Esophagus (tissue), 2 donors: ENCODE measurements around the gene HYAL2. TPM values are rescaled to one million over a fixed set of nuclear protein-coding genes. Genes with fewer than 3 reads are reported as not detected.

Experiments
- H3K27ac ChIP-seq, 2 donors: one replicate each; pipeline ENCODE4 v1.5.1; 2013; ENCODE audit warnings: low read depth in 2 of 2, mild to moderate bottlenecking in 2 of 2, inconsistent platforms in 1 of 2, low read length in 1 of 2, moderate library complexity in 1 of 2
- H3K27me3 ChIP-seq, 2 donors: one replicate each; pipeline ENCODE4 v1.6.1; 2013; ENCODE audit warnings: low read length in 2 of 2, control low read depth in 1 of 2, mild to moderate bottlenecking in 1 of 2; ENCODE audit not compliant: insufficient read depth in 2 of 2, control insufficient read depth in 1 of 2
- H3K36me3 ChIP-seq, 2 donors: one replicate each; pipeline ENCODE4 v1.6.1; 2013; ENCODE audit warnings: low read length in 1 of 2; ENCODE audit not compliant: control insufficient read depth in 2 of 2, insufficient read depth in 2 of 2
- H3K4me1 ChIP-seq, 2 donors: one replicate each; pipeline ENCODE4 v1.6.1; 2013; ENCODE audit warnings: low read length in 1 of 2; ENCODE audit not compliant: control insufficient read depth in 2 of 2, insufficient read depth in 2 of 2
- H3K4me3 ChIP-seq, 2 donors: one replicate each; pipeline ENCODE4 v1.5.1; 2013; ENCODE audit warnings: low read length in 2 of 2, mild to moderate bottlenecking in 2 of 2, low read depth in 1 of 2, moderate library complexity in 1 of 2
- H3K9me3 ChIP-seq, 2 donors: one replicate each; pipeline ENCODE4 v1.6.1; 2013; ENCODE audit warnings: mild to moderate bottlenecking in 2 of 2, low read depth in 1 of 2, low read length in 1 of 2, moderate library complexity in 1 of 2; ENCODE audit not compliant: control insufficient read depth in 2 of 2, insufficient read depth in 1 of 2
- WGBS, 2 donors: extraction: QIAGEN DNeasy Blood & Tissue Kit; methylation state at CpG; one replicate each; pipeline ENCODE4 v1.1.7; 2013; 5-methylcytosine and 5-hydroxymethylcytosine counted together
- polyA plus RNA-seq, 2 donors: library from polyadenylated mRNA; stranded (reverse); fragments of 200-250 nt; gene quantifications; one replicate each; pipeline ENCODE4 v1.2.3, GENCODE V29; 2013
- donor health status: healthy with polysubstance abuse.
- donor health status: Bipolar disorder and iron deficiency.

Gene HYAL2
- polyA plus RNA-seq, 2 donors: 25.6 to 43.1 TPM

- Histone ChIP-seq H3K27me3 (no peaks in the 10 kb centered on the region), H3K4me3 (no peak overlapping the region), H3K4me1 (peaks cover 0 to 19% of the 10 kb centered on the region in 2 donors), H3K27ac (peak overlapping the region; percentile 31 to 83), H3K9me3 (no peaks in the 10 kb centered on the region), H3K36me3 (peaks cover 0 to 9% of the 10 kb centered on the region in 2 donors)
- 41 to 50% methylated on average over 4 of the region's 4 CpGs for WGBS, 2 donors
Measured at GRCh38 chr3:50324351-50325112, 2.0 kb upstream of the HYAL2 start.

GRCh38 chr3:50323614-50324199 is 1.2 kb upstream of the HYAL2 start:
- no peaks in the 10 kb centered on the region for H3K27me3 ChIP-seq
- H3K9me3 ChIP-seq: no peaks in the 10 kb centered on the region
- H3K4me1 ChIP-seq: peaks cover 0 to 25% of the 10 kb centered on the region in 2 donors
- peaks cover 0 to 12% of the 10 kb centered on the region in 2 donors for H3K36me3 ChIP-seq
- H3K27ac ChIP-seq: peak overlapping the region; percentile 53 to 83
- WGBS, 2 donors: 54 to 63% methylated on average over 5 of the region's 5 CpGs
- no peak overlapping the region for H3K4me3 ChIP-seq

- H3K4me1 ChIP-seq: peaks cover 0 to 30% of the 10 kb centered on the region in 2 donors
- H3K4me3 ChIP-seq: no peak overlapping the region
- WGBS, 2 donors: 56 to 60% methylated on average over 4 of the region's 4 CpGs
- peaks cover 0 to 17% of the 10 kb centered on the region in 2 donors for H3K36me3 ChIP-seq
- no peaks in the 10 kb centered on the region for H3K27me3 ChIP-seq
- peak overlapping the region; percentile 82 to 83 for H3K27ac ChIP-seq
- no peaks in the 10 kb centered on the region for H3K9me3 ChIP-seq
Measured at GRCh38 chr3:50323092-50323600, 601 bp upstream of the HYAL2 start.

GRCh38 chr3:50322115-50322385 is 495 bp downstream of the HYAL2 start:
- peaks cover 0 to 34% of the 10 kb centered on the region in 2 donors for H3K4me1 ChIP-seq
- no peaks in the 10 kb centered on the region for H3K27me3 ChIP-seq
- peaks cover 0 to 19% of the 10 kb centered on the region in 2 donors for H3K36me3 ChIP-seq
- H3K27ac ChIP-seq: peak overlapping the region; percentile 82
- WGBS, 2 donors: 26 to 44% methylated on average over 13 to 14 of the region's 14 CpGs
- H3K9me3 ChIP-seq: no peaks in the 10 kb centered on the region
- H3K4me3 ChIP-seq: peak overlapping the region; percentile 67 to 83

- Histone ChIP-seq H3K4me3 (peak overlapping the region; percentile 67 to 83), H3K4me1 (peaks cover 0 to 32% of the 10 kb centered on the region in 2 donors)
- 0 to 1% methylated on average over 51 to 59 of the region's 59 CpGs for WGBS, 2 donors
Measured at GRCh38 chr3:50321336-50322114, 1.0 kb downstream of the HYAL2 start.

GRCh38 chr3:50320853-50321335 is 1.7 kb downstream of the HYAL2 start:
- Histone ChIP-seq H3K4me3 (peak overlapping the region; percentile 67 to 83), H3K27me3 (no peaks in the 10 kb centered on the region), H3K9me3 (no peaks in the 10 kb centered on the region), H3K36me3 (peaks cover 0 to 14% of the 10 kb centered on the region in 2 donors), H3K27ac (peak overlapping the region; percentile 82 to 89), H3K4me1 (peaks cover 0 to 36% of the 10 kb centered on the region in 2 donors)
- WGBS, 2 donors: 0% methylated on average over 36 to 45 of the region's 45 CpGs

More at GRCh38 chr3:50321336-50322114, 1.0 kb downstream of the HYAL2 start:
- Histone ChIP-seq H3K27ac (peak overlapping the region; percentile 82 to 89), H3K36me3 (peaks cover 0 to 19% of the 10 kb centered on the region in 2 donors), H3K27me3 (no peaks in the 10 kb centered on the region), H3K9me3 (no peaks in the 10 kb centered on the region)

- peak overlapping the region; percentile 82 to 89 for H3K27ac ChIP-seq
- no peaks in the 10 kb centered on the region for H3K27me3 ChIP-seq
- peak overlapping the region; percentile 67 to 83 for H3K4me3 ChIP-seq
- H3K36me3 ChIP-seq: peaks cover 0 to 10% of the 10 kb centered on the region in 2 donors
- H3K9me3 ChIP-seq: no peaks in the 10 kb centered on the region
- H3K4me1 ChIP-seq: peaks cover 0 to 36% of the 10 kb centered on the region in 2 donors
- WGBS, 2 donors: 64 to 68% methylated on average over 29 of the region's 29 CpGs
Measured at GRCh38 chr3:50319894-50320625, 2.5 kb downstream of the HYAL2 start.

GRCh38 chr3:50319181-50319893 is 3.2 kb downstream of the HYAL2 start:
- peak overlapping the region; percentile 96 to 100 for H3K27ac ChIP-seq
- peaks cover 0 to 40% of the 10 kb centered on the region in 2 donors for H3K4me1 ChIP-seq
- H3K9me3 ChIP-seq: no peaks in the 10 kb centered on the region
- H3K36me3 ChIP-seq: peaks cover 0 to 10% of the 10 kb centered on the region in 2 donors
- H3K4me3 ChIP-seq: peak overlapping the region in 1 of 2 donors; percentile 67
- H3K27me3 ChIP-seq: no peaks in the 10 kb centered on the region
- WGBS, 2 donors: 77 to 89% methylated on average over 16 of the region's 16 CpGs
